SU-DHL-6 (cell line): Measurements from ENCODE around the gene CD93.

ENCODE experiments used
- EZH2phosphoT487 ChIP-seq: fragments of 200-600 bp; sonication (generic), shearing (Covaris generic); conservative IDR thresholded peaks from 2 replicates; pipeline ENCODE4 v1.6.1; 2018; ENCODE audit warnings: mild to moderate bottlenecking, antibody characterized with exemption, low read length, moderate library complexity, mixed read lengths
- TF ChIP-seq, protein P1 (sequence below): fragments of 200-600 bp; sonication (generic); IDR thresholded peaks from one replicate; pipeline ENCODE4 v1.5.1; 2017; ENCODE audit warnings: antibody characterized with exemption, mild to moderate bottlenecking, low read length, moderate library complexity; ENCODE audit not compliant: insufficient read depth, poor library complexity, severe bottlenecking

DNA sequence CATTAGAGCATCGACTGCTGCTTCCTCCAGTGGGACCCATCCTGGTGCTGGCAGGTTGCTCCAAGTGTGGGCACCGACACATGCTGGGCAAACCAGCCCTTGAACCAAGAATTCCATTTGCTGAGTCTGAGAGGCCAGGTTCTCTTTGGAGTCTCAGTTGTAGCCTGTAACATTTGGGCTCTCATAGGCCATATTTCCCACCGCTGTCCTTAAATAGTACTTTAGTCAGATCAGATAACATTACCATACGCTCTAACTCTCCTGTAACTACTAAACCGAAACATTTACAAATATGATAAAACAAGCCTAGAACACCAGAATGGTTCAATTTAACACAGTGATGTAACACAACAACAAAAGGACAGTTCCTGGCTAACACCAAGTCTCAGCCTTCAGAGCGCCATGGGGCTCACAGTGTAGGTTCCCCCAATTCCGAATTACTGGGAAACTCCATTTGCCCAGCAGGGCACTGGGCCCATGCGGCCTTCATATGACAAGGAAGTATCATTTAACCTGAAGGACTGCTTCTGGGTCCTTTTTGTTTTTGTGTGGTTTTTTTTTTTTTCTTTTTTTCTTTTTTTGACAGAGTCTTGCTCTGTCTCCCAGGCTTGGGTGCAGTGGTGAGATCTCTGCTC is 28.4 kb upstream of the CD93 start:
- TF ChIP-seq, protein P1, sequence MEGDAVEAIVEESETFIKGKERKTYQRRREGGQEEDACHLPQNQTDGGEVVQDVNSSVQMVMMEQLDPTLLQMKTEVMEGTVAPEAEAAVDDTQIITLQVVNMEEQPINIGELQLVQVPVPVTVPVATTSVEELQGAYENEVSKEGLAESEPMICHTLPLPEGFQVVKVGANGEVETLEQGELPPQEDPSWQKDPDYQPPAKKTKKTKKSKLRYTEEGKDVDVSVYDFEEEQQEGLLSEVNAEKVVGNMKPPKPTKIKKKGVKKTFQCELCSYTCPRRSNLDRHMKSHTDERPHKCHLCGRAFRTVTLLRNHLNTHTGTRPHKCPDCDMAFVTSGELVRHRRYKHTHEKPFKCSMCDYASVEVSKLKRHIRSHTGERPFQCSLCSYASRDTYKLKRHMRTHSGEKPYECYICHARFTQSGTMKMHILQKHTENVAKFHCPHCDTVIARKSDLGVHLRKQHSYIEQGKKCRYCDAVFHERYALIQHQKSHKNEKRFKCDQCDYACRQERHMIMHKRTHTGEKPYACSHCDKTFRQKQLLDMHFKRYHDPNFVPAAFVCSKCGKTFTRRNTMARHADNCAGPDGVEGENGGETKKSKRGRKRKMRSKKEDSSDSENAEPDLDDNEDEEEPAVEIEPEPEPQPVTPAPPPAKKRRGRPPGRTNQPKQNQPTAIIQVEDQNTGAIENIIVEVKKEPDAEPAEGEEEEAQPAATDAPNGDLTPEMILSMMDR, result no peak
- TF ChIP-seq EZH2phosphoT487, result no peak
